Measurements from ENCODE around the gene RALGAPB.

DNA sequence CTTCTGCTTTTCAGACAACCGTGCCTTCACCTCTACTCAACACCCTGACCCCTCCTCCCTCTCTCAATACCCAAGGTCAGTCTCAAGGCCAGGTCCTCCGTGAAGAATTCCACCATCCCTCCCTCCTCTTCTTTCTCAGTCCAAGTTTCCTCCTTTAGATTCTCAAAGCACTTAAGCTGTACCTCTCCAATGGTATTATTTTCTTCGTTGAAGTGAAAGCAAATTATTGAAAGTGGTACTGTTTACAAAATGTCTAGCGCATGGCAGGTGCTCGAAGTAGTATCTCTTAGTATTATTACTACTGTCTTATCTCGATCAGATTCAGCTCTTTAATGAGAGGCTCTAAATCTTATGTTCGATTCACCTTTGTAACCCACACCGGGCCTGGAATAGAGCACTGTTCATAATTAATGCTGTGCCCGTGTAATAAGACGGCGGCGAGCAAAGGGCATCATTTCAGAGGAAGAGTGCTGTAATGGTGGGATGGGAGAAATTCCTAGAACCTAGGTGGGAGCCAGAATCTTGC, 593 bp upstream of the RALGAPB start:
- TF ChIP-seq, protein P1, sequence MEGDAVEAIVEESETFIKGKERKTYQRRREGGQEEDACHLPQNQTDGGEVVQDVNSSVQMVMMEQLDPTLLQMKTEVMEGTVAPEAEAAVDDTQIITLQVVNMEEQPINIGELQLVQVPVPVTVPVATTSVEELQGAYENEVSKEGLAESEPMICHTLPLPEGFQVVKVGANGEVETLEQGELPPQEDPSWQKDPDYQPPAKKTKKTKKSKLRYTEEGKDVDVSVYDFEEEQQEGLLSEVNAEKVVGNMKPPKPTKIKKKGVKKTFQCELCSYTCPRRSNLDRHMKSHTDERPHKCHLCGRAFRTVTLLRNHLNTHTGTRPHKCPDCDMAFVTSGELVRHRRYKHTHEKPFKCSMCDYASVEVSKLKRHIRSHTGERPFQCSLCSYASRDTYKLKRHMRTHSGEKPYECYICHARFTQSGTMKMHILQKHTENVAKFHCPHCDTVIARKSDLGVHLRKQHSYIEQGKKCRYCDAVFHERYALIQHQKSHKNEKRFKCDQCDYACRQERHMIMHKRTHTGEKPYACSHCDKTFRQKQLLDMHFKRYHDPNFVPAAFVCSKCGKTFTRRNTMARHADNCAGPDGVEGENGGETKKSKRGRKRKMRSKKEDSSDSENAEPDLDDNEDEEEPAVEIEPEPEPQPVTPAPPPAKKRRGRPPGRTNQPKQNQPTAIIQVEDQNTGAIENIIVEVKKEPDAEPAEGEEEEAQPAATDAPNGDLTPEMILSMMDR (IDR thresholded peaks at IDR 0.05), result no peak
- no peak for TF ChIP-seq POLR2A (IDR thresholded peaks at IDR 0.05)

Data from body of pancreas (tissue), 4 donors.